Brain microvascular endothelial cell (primary cell): ENCODE measurements around the gene EVA1C.

Experiments
- DNase-seq: peaks from one replicate; pipeline ENCODE4 v3.0.0-alpha.2; 2020
- H3K27ac ChIP-seq: fragments of 250-450 bp; sonication (Bioruptor Pico); 2 replicates; pipeline ENCODE4 v1.5.1; 2020; ENCODE audit warnings: mild to moderate bottlenecking, moderate library complexity
- H3K27me3 ChIP-seq: fragments of 250-450 bp; sonication (Bioruptor Pico); replicated peaks from 2 replicates; pipeline ENCODE4 v1.5.1; 2020; ENCODE audit warnings: mild to moderate bottlenecking
- H3K36me3 ChIP-seq: fragments of 250-450 bp; sonication (Bioruptor Pico); replicated peaks from 2 replicates; pipeline ENCODE4 v1.5.1; 2020; ENCODE audit warnings: mild to moderate bottlenecking
- H3K4me3 ChIP-seq: 2 replicates; pipeline ENCODE4 v1.5.1; 2011; ENCODE audit warnings: low read depth, mild to moderate bottlenecking, control low read depth, low read length, moderate library complexity
- in situ Hi-C: cut with HindIII; loops from 2 replicates; pipeline ENCODE4 v1.10.0; 2017; ENCODE audit warnings: low sequenced_read_pairs, low pct_ligation_motif_present
- TF ChIP-seq, protein P1 (sequence below): IDR thresholded peaks from 2 replicates; pipeline ENCODE4 v1.5.1; 2011; ENCODE audit warnings: low read depth, mild to moderate bottlenecking, moderate library complexity, low read length, control low read depth, inconsistent platforms; ENCODE audit errors: missing control alignments

EVA1C gene

DNA sequence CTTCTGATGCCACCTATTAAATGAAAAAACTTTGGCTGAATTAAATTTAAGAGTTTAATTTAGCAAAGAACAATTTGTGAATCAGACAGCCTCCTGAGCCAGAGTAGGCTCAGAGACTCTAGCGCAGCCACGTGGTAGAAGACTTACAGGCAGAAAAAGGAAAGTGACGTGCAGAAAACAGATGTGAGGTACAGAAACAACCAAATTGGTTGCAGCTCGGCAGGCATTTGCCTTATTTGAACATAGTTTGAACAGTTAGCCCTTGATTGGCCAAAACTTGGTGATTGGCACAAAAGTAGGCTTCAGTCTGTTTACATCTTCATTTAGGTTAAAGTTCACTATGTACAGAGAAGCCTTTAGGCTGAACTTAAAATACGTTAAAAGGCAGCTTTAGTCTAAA is 149.9 kb downstream of the EVA1C start:
- Histone ChIP-seq H3K27ac (peak overlapping the region; percentile 34), H3K4me3 (no peak overlapping the region), H3K36me3 (no peaks in the 10 kb centered on the region), H3K27me3 (no peaks in the 10 kb centered on the region)
- in situ Hi-C loops, result loop anchor here (25.0 kb wide), 1 partner anchor 150 kb away; the partner anchor contains the start of gene EVA1C
- TF ChIP-seq, protein P1, sequence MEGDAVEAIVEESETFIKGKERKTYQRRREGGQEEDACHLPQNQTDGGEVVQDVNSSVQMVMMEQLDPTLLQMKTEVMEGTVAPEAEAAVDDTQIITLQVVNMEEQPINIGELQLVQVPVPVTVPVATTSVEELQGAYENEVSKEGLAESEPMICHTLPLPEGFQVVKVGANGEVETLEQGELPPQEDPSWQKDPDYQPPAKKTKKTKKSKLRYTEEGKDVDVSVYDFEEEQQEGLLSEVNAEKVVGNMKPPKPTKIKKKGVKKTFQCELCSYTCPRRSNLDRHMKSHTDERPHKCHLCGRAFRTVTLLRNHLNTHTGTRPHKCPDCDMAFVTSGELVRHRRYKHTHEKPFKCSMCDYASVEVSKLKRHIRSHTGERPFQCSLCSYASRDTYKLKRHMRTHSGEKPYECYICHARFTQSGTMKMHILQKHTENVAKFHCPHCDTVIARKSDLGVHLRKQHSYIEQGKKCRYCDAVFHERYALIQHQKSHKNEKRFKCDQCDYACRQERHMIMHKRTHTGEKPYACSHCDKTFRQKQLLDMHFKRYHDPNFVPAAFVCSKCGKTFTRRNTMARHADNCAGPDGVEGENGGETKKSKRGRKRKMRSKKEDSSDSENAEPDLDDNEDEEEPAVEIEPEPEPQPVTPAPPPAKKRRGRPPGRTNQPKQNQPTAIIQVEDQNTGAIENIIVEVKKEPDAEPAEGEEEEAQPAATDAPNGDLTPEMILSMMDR, result peak; percentile 78
- DNase-seq, result peak; percentile 56

- Histone ChIP-seq H3K27ac (peak overlapping the region; percentile 34), H3K4me3 (no peak overlapping the region), H3K27me3 (no peaks in the 10 kb centered on the region), H3K36me3 (no peaks in the 10 kb centered on the region)
- in situ Hi-C loops, result loop anchor here (25.0 kb wide), 1 partner anchor 151 kb away; the partner anchor contains the start of gene EVA1C
- DNase-seq, result no peak
- TF ChIP-seq, protein P1, result no peak
These were observed 150.4 kb downstream of the EVA1C start for GRCh38 chr21:32562915-32563314.
